Medulla oblongata (tissue), 1 donor: Measurements from ENCODE around the gene EARS2.
"Not testable (repeated sequence)": the region's sequence is repeated elsewhere in the genome, so short reads cannot be mapped to it uniquely, and the experiment has no call there.

ENCODE experiments used
- DNase-seq: peaks from one replicate; pipeline ENCODE4 v3.0.0-alpha.2; 2015; ENCODE audit errors: extremely low spot score

The EARS2 gene

GRCh38 chr16:23556881-23557778, at the start of gene EARS2, which contains the start of gene UBFD1:
EARS2 (minus strand) TSS chr16:23557350; CDS start chr16:23557343, 7 bp downstream.
UBFD1 (plus strand) TSS chr16:23557727; CDS start chr16:23557743, 16 bp downstream.
- DNase-seq, result peak; percentile 98

GRCh38 chr16:23597003-23597756, 40.0 kb upstream of the EARS2 start:
- DNase-seq, result peak; percentile 7

- DNase-seq, result peak; percentile 90
Measured at GRCh38 chr16:23595951-23596720, 39.0 kb upstream of the EARS2 start, which contains the start of gene NDUFAB1. NDUFAB1 (minus strand) TSS chr16:23596316; CDS start chr16:23596290, 26 bp downstream.

GRCh38 chr16:23595246-23595950, 38.2 kb upstream of the EARS2 start:
- DNase-seq, result peak; percentile 9

- no peak for DNase-seq
Measured at GRCh38 chr16:23594186-23594585, 37.0 kb upstream of the EARS2 start.

GRCh38 chr16:23590181-23590580, 33.0 kb upstream of the EARS2 start:
- DNase-seq, result no peak

- no peak for DNase-seq
Measured at GRCh38 chr16:23587726-23588125, 30.6 kb upstream of the EARS2 start.

- DNase-seq, result no peak
Measured at GRCh38 chr16:23584186-23585076, 27.3 kb upstream of the EARS2 start.

- not testable (repeated sequence) for DNase-seq
Measured at GRCh38 chr16:23583271-23583670, 26.1 kb upstream of the EARS2 start.

- DNase-seq, result no peak
Measured at GRCh38 chr16:23581764-23582163, 24.6 kb upstream of the EARS2 start.

- DNase-seq, result no peak
Measured at GRCh38 chr16:23580391-23580790, 23.2 kb upstream of the EARS2 start.

GRCh38 chr16:23579371-23579770, 22.2 kb upstream of the EARS2 start:
- DNase-seq, result no peak

GRCh38 chr16:23578101-23578830, 21.1 kb upstream of the EARS2 start:
- peak; percentile 68 for DNase-seq

GRCh38 chr16:23577493-23577892, 20.3 kb upstream of the EARS2 start:
- DNase-seq, result no peak

GRCh38 chr16:23575834-23576233, 18.7 kb upstream of the EARS2 start:
- no peak for DNase-seq

GRCh38 chr16:23573817-23574216, 16.7 kb upstream of the EARS2 start:
- no peak for DNase-seq

GRCh38 chr16:23572394-23572793, 15.2 kb upstream of the EARS2 start:
- no peak for DNase-seq

- no peak for DNase-seq
Measured at GRCh38 chr16:23571895-23572294, 14.7 kb upstream of the EARS2 start.

- peak; percentile 60 for DNase-seq
Measured at GRCh38 chr16:23570992-23571632, 14.0 kb upstream of the EARS2 start.
